ENCODE measurements around the gene COL23A1.

Gene COL23A1

DNA sequence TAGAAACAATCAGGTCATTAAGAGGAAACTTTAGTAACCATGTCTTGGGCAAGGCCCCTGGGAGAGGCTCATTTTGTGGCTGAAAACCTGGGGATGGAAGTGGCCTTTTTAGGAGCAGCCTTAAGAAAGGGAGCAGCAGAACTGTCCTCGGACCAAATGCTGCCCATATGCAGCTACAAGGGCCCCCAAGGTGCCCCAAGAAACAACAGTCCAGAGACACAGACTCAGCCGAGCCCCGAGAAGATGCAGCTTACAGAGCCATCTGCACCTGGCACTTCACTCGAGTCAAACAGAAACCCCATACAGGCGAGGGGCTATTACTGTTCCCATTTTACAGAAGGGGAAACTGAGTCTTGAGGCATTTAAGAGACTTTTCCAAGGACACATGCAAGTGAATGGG is 58.0 kb downstream of the COL23A1 start:
- DNase-seq (ENCODE audit: low read depth in 2 of 2) = no peak

DNA sequence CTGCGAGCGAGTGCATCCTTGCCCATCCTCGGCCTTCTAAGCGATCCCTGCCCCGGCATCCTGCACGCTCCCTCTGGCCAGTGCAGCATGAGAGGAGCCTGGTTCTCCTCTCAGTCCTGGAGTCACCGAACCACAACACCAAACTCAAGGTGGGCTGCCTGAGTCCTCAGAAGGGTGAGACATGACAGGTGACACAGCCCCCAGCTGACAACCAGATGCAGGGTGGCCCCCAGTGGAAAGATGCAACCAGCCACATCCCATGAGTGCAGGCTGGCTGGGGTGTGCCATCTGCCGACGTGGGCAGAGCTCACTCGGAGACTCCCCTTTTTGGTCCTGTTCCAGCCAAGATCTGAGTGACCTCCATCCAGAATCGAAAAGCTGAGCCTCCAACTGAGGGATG is 58.4 kb downstream of the COL23A1 start:
- DNase-seq (ENCODE audit: low read depth in 2 of 2) = no peak

DNA sequence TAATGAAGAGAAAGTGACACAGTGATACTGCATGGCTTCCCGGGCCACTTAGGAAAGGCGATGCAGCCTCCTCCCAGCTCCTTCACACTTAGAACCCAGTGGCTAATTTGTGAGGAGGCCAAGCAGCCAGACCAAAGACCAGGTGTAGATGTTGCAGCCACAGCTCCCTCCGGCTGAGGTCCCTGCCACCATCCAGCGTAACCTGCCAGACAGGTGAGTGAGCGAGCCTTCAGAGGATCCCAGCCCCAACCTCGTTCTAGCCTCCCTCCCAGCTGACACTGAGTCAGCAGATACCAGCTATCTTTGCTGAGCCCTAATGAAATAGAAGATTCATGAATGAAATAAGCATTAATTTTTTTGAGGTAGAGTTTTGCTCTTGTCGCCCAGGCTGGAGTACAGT is 59.7 kb downstream of the COL23A1 start:
- DNase-seq (ENCODE audit: low read depth in 2 of 2) = no peak

GRCh38 chr5:178529080-178529479 is 61.1 kb downstream of the COL23A1 start:
- no peak for DNase-seq (ENCODE audit: low read depth in 2 of 2)

GRCh38 chr5:178527458-178528307 is 62.5 kb downstream of the COL23A1 start:
- DNase-seq (ENCODE audit: low read depth in 2 of 2) = no peak

- DNase-seq (ENCODE audit: low read depth in 2 of 2) = no peak
Measured at GRCh38 chr5:178526773-178527457, 63.3 kb downstream of the COL23A1 start.

GRCh38 chr5:178525906-178526732 is 64.1 kb downstream of the COL23A1 start:
- no peak for DNase-seq (ENCODE audit: low read depth in 2 of 2)

DNA sequence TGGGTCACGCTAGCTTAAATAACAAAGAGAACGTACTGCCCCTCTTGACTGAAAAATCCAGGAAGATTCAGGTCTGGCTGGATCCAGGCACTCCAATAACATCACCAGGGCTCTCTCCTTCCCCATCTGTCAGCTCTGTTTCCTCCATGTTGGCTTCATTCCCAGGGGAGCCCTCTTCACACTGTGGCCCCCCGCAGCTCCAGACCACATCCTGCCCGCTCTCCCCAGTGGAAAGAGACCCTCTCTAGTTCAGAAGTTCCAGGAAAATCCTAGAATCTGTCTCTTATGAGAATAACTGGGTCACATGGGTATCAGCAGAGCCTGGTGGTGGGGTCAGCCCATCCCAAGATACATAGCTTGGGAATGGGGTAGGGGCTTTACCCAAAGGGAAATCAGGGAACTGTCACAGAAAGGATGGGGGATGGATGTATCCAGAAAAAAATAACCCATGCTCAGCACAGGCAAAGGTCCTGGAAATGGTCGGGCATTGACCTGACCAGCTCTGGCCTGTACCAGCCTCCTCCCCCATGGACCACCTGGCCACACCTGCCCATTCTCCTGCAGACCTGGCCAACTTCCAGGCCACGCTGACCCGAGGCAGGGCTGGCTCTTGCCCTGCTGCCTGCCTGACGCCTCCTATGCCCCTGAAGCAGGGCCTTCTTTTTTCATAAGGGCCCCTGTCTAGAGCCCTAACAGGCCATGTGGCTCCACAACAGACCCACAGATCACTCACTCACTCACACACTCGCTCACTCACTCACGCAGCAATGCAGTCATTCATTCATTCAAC is 65.9 kb downstream of the COL23A1 start:
- no peak for DNase-seq (ENCODE audit: low read depth in 2 of 2)

DNA sequence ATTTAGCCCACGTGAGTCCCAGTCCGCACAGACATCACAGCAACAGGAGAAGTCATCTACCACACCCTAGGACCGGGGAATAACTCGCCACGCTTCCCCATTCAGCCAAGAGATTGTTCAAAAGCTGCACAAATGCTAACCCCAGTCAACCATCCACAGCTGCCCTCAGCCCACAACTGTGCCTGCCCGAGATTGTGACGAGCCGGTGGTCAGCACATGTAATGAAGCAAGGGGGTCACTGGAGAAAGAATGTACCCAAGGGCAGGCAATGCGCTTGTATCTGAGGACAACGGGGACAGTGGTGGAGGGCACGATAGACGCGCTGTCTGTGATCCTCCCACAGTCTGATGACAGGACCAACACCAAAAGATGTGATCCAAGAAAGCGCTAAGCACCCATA is 67.8 kb downstream of the COL23A1 start:
- DNase-seq (ENCODE audit: low read depth in 2 of 2) = no peak

- no peak for DNase-seq (ENCODE audit: low read depth in 2 of 2)
Measured at GRCh38 chr5:178520851-178521250, 69.3 kb downstream of the COL23A1 start.

GRCh38 chr5:178519804-178520203 is 70.4 kb downstream of the COL23A1 start:
- no peak for DNase-seq (ENCODE audit: low read depth in 2 of 2)

GRCh38 chr5:178519155-178519554 is 71.0 kb downstream of the COL23A1 start:
- DNase-seq (ENCODE audit: low read depth in 2 of 2) = no peak

DNA sequence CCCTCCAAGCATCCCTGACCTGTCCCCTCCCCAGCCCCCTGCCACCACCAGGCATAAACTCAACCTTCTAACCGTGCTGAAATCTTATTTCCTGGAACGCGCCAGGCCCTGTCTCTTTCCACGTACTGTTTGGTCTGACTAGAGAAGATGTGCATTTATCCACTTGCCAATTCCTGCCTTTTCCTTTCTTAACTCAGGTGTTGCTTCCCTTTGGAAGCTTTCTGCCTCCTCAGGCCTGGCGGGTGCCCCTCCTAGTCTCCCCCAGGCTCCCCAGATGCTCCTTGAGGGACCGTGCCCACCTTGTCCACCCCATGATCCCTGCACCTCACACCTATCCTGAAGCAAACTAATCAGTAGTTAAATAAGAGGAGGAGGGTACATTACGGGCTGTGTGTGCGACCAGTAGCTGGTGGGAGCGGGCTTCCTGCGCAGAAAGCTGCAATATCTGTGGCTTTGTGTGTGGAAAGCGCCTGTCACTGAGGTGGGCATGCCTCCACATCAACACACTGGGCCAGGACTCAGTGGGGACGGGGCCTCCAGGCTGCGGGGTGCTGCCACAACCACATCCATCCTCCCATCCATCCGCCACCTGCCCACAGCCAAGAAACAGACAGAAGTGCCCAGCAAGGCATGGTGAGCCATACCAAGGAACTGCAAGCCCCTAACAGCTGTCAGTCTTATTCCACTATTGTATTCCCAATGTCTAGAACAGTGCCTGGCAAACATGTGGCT is 73.5 kb downstream of the COL23A1 start:
- DNase-seq (ENCODE audit: low read depth in 2 of 2) = no peak

DNA sequence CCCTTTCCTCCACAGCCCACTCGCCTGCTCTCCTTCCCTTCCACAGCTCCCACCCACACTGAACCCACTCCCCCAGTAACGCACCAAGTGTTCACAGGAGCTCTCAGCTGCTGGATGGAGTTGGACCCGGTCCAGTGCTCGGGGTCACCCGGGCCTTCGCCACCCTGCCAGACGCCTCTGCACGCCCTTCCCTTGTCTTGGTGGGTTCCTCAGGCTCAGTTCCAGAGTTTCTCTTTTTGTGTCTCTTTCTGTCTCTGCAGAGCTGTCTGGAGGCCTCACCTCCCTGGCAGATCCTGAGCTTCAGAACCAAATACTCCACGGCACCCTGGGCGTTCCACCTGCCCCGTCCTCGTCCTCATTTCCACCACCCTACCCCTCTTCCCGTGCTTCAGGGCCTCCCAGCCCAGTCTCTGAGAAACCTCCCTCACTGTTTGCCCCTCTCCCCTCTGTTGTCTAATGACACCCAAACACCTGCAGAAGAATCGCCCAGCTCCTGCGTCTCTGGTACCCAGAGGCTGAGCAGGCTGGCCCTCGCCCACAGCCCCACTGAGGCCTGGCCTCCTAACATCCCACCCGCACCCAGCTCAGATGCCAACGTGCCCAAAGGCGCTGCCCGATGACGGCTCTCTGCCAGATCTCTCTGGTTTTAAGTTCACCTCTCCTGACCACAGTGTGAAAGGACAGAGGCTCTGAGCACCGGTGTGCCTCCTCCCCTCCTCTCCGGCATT is 74.3 kb downstream of the COL23A1 start:
- no peak for DNase-seq (ENCODE audit: low read depth in 2 of 2)

DNA sequence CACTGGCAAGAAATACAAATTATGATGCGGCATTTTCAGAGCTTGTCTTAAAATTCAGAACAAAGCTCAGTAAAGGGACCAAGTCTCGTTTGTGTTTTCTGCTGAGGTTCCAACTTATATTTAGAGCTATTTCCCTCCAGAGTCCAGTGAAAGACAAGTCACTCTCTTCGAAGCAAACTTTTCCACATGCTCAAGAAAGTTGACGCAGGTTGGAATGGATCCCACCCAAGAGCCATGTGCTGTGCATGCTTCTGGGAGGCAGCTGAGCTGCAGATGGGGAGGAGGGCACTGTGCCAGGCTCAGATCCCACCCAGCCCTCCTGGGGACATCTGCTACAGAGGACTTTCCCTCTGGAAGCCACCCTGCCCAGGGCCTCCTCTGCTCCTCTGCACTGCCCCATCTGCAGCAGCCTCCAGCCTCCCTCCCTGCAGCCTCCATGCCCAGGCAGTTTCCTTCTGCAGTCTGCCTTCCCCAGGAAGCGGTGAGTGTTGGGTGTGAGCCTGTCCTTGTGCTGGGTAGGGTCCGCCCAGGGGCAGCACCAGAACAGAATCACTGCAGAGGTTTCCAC is 75.3 kb downstream of the COL23A1 start:
- no peak for DNase-seq (ENCODE audit: low read depth in 2 of 2)

DNA sequence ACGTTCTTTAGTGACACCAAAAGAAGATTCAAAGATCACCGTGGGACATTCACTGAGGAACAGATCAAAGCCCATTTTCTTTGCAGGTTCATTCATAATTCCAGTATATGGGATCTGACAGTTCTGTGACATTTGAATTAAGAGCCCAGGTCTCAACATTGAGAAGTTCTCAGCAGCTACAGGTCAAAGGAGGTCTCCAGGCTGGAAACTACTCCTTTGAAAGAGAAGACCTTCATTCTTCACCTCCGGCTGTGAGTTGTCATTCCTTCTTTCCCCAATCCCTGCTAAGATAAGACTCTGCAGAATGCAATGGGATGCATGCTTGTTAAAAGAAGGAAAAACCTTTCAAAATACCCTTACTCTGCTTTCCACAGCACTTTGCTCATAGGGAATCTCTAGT is 79.0 kb downstream of the COL23A1 start:
- no peak for DNase-seq (ENCODE audit: low read depth in 2 of 2)

- no peak for DNase-seq (ENCODE audit: low read depth in 2 of 2)
Measured at GRCh38 chr5:178509491-178510057, 80.6 kb downstream of the COL23A1 start.

GRCh38 chr5:178507151-178507932 is 82.9 kb downstream of the COL23A1 start:
- no peak for DNase-seq (ENCODE audit: low read depth in 2 of 2)

All from stimulated activated CD8-positive, alpha-beta memory T cell treated with anti-CD3 and anti-CD28 coated beads, Interleukin-15, amount 100 ng/mL, for 4 hours (primary cell).